ENCODE results near the gene VPS9D1.

GRCh38 chr16:89704281-89704680 is 16.4 kb downstream of the VPS9D1 start:
- TF ChIP-seq HOXA7 (CRISPR knock-in tag; IDR thresholded peaks at IDR 0.05) (no peak), RAD21 (conservative IDR thresholded peaks at IDR 0.05 in 1 of 2, IDR thresholded peaks at IDR 0.05 in 1 of 2) (no peak), EP300 (IDR thresholded peaks at IDR 0.05) (no peak), CTCF (IDR thresholded peaks at IDR 0.05) (no peak), CBX2 (IDR thresholded peaks at IDR 0.05; ENCODE audit: borderline replicate concordance, low read depth) (no peak), POLR2A (IDR thresholded peaks at IDR 0.05; ENCODE audit: low read length) (no peak), NR3C1 (IDR thresholded peaks at IDR 0.05) (no peak), USF2 (IDR thresholded peaks at IDR 0.05) (no peak), NFE2L2 (conservative IDR thresholded peaks at IDR 0.05; ENCODE audit: low read length) (no peak), POLR2AphosphoS2 (conservative IDR thresholded peaks at IDR 0.05; ENCODE audit: low read length) (no peak)
- TF ChIP-seq, protein P1, sequence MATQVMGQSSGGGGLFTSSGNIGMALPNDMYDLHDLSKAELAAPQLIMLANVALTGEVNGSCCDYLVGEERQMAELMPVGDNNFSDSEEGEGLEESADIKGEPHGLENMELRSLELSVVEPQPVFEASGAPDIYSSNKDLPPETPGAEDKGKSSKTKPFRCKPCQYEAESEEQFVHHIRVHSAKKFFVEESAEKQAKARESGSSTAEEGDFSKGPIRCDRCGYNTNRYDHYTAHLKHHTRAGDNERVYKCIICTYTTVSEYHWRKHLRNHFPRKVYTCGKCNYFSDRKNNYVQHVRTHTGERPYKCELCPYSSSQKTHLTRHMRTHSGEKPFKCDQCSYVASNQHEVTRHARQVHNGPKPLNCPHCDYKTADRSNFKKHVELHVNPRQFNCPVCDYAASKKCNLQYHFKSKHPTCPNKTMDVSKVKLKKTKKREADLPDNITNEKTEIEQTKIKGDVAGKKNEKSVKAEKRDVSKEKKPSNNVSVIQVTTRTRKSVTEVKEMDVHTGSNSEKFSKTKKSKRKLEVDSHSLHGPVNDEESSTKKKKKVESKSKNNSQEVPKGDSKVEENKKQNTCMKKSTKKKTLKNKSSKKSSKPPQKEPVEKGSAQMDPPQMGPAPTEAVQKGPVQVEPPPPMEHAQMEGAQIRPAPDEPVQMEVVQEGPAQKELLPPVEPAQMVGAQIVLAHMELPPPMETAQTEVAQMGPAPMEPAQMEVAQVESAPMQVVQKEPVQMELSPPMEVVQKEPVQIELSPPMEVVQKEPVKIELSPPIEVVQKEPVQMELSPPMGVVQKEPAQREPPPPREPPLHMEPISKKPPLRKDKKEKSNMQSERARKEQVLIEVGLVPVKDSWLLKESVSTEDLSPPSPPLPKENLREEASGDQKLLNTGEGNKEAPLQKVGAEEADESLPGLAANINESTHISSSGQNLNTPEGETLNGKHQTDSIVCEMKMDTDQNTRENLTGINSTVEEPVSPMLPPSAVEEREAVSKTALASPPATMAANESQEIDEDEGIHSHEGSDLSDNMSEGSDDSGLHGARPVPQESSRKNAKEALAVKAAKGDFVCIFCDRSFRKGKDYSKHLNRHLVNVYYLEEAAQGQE (IDR thresholded peaks at IDR 0.05) = no peak
- TF ChIP-seq, protein P2, sequence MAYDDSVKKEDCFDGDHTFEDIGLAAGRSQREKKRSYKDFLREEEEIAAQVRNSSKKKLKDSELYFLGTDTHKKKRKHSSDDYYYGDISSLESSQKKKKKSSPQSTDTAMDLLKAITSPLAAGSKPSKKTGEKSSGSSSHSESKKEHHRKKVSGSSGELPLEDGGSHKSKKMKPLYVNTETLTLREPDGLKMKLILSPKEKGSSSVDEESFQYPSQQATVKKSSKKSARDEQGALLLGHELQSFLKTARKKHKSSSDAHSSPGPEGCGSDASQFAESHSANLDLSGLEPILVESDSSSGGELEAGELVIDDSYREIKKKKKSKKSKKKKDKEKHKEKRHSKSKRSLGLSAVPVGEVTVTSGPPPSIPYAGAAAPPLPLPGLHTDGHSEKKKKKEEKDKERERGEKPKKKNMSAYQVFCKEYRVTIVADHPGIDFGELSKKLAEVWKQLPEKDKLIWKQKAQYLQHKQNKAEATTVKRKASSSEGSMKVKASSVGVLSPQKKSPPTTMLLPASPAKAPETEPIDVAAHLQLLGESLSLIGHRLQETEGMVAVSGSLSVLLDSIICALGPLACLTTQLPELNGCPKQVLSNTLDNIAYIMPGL (CRISPR knock-in tag; IDR thresholded peaks at IDR 0.05; ENCODE audit: borderline replicate concordance) = no peak

Measured in A549 (cell line).